BE2C (cell line): ENCODE measurements around the gene HTR2C.
"Not testable (repeated sequence)": the region's sequence is repeated elsewhere in the genome, so short reads cannot be mapped to it uniquely, and the experiment has no call there.

Source experiments
- DNase-seq: peaks from one replicate; pipeline ENCODE4 v3.0.0-alpha.2; 2020
- H3K27me3 ChIP-seq: fragments of 250-450 bp; sonication (Bioruptor Pico); 2 replicates; pipeline ENCODE4 v1.5.1; 2020; ENCODE audit warnings: mild to moderate bottlenecking
- H3K36me3 ChIP-seq: fragments of 250-450 bp; sonication (Bioruptor Pico); 2 replicates; pipeline ENCODE4 v1.5.1; 2020; ENCODE audit warnings: mild to moderate bottlenecking
- H3K4me1 ChIP-seq: fragments of 250-450 bp; sonication (Bioruptor Pico); 2 replicates; pipeline ENCODE4 v1.5.1; 2020
- H3K4me3 ChIP-seq: 2 replicates; pipeline ENCODE4 v1.5.1; 2011; ENCODE audit warnings: low read depth, low read length
- H3K9me3 ChIP-seq: fragments of 250-450 bp; sonication (Bioruptor Pico); 2 replicates; pipeline ENCODE4 v1.5.1; 2020
- CTCF ChIP-seq: IDR thresholded peaks from 2 replicates; pipeline ENCODE4 v1.5.1; 2012; ENCODE audit warnings: mild to moderate bottlenecking, low read depth, low read length

Gene HTR2C

DNA sequence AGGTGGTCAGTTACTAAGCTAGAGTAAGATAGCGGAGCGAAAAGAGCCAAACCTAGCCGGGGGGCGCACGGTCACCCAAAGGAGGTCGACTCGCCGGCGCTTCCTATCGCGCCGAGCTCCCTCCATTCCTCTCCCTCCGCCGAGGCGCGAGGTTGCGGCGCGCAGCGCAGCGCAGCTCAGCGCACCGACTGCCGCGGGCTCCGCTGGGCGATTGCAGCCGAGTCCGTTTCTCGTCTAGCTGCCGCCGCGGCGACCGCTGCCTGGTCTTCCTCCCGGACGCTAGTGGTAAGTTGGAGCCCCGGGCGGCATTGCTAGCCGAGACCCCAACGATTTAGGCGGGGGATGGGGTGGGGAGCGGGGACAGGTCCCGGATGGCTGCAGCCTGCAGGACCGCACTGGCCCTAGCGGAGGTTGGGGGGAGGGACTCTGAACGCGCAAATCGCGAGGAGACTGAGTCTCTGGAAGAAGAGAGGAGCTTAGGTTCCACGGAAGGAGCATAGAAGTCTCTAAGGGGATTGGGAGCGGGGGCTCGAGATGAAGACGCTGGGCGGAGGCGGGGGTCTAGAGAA is 573 bp downstream of the HTR2C start:
- H3K36me3 ChIP-seq, result no peaks in the 10 kb centered on the region
- peak overlapping the region; percentile 31 for H3K4me3 ChIP-seq
- no peak for TF ChIP-seq CTCF
- H3K4me1 ChIP-seq, result no peaks in the 10 kb centered on the region
- DNase-seq, result peak; percentile 19
- H3K9me3 ChIP-seq, result no peaks in the 10 kb centered on the region
- H3K27me3 ChIP-seq, result peaks cover 64% of the 10 kb centered on the region

GRCh38 chrX:114584983-114585842 is 1.3 kb downstream of the HTR2C start:
- Histone ChIP-seq H3K27me3 (peaks cover 59% of the 10 kb centered on the region), H3K9me3 (no peaks in the 10 kb centered on the region)

GRCh38 chrX:114591121-114591520 is 7.2 kb downstream of the HTR2C start:
- TF ChIP-seq CTCF, result no peak
- Histone ChIP-seq H3K27me3 (no peaks in the 10 kb centered on the region), H3K4me3 (no peak overlapping the region), H3K4me1 (no peaks in the 10 kb centered on the region), H3K36me3 (no peaks in the 10 kb centered on the region), H3K9me3 (no peaks in the 10 kb centered on the region)
- DNase-seq, result no peak

More at GRCh38 chrX:114584983-114585842, 1.3 kb downstream of the HTR2C start:
- peak overlapping the region; percentile 31 for H3K4me3 ChIP-seq
- DNase-seq, result no peak
- no peaks in the 10 kb centered on the region for H3K4me1 ChIP-seq
- H3K36me3 ChIP-seq, result no peaks in the 10 kb centered on the region
- TF ChIP-seq CTCF, result no peak

DNA sequence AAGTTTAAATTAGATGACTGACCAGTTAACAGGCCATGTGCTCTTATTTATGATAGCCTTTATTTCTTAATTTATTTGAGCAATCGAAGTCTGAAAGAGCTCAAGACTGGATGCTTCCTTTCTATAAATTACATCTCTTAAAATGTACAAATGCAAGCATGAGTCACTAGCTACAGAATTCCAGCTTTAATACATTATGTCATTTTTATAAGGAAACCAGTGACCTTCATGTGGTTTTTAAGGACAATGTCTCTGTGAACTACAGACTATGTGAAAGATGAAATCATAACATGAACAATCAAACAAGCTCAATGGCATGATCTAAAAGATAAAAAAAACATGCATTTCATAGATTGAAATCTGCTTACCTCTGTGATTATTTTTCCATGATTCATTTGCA is 15.4 kb downstream of the HTR2C start:
- Histone ChIP-seq H3K27me3 (peaks cover 12% of the 10 kb centered on the region), H3K36me3 (no peaks in the 10 kb centered on the region), H3K4me1 (no peaks in the 10 kb centered on the region), H3K4me3 (no peak overlapping the region), H3K9me3 (no peaks in the 10 kb centered on the region)
- no peak for DNase-seq
- TF ChIP-seq CTCF, result no peak

- Histone ChIP-seq H3K4me3 (no peak overlapping the region), H3K36me3 (no peaks in the 10 kb centered on the region)
- TF ChIP-seq CTCF, result no peak
Measured at GRCh38 chrX:114599911-114600310, 16.0 kb downstream of the HTR2C start.

DNA sequence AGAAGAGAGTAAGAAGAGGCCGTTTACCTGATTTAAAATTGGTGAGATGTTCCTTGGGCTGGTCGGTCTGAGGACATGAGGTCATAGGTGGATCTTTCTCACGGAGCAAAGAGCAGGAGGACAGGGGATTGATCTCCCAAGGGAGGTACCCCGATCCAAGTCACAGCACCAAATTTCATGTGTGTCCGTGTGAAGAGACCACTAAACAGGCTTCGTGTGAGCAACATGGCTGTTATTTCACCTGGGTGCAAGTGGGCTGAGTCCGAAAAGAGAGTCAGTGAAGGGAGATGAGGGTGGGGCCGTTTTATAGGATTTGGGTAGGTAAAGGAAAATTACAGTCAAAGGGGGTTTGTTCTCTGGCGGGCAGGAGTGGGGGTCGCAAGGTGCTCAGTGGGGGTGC is 22.7 kb downstream of the HTR2C start:
- not testable (repeated sequence) for DNase-seq, H3K4me3 ChIP-seq, H3K36me3 ChIP-seq, H3K27me3 ChIP-seq, H3K9me3 ChIP-seq, H3K4me1 ChIP-seq

More at GRCh38 chrX:114599911-114600310, 16.0 kb downstream of the HTR2C start:
- Histone ChIP-seq H3K4me1 (no peaks in the 10 kb centered on the region), H3K27me3 (peaks cover 12% of the 10 kb centered on the region), H3K9me3 (no peaks in the 10 kb centered on the region)
- no peak for DNase-seq
